Fibroblast of the conjunctiva (primary cell): Measurements from ENCODE around the gene GATA6.

ENCODE experiments used
- DNase-seq: peaks from one replicate; pipeline ENCODE4 v3.0.0-alpha.2; 2010; ENCODE audit warnings: low read depth

GATA6 gene

DNA sequence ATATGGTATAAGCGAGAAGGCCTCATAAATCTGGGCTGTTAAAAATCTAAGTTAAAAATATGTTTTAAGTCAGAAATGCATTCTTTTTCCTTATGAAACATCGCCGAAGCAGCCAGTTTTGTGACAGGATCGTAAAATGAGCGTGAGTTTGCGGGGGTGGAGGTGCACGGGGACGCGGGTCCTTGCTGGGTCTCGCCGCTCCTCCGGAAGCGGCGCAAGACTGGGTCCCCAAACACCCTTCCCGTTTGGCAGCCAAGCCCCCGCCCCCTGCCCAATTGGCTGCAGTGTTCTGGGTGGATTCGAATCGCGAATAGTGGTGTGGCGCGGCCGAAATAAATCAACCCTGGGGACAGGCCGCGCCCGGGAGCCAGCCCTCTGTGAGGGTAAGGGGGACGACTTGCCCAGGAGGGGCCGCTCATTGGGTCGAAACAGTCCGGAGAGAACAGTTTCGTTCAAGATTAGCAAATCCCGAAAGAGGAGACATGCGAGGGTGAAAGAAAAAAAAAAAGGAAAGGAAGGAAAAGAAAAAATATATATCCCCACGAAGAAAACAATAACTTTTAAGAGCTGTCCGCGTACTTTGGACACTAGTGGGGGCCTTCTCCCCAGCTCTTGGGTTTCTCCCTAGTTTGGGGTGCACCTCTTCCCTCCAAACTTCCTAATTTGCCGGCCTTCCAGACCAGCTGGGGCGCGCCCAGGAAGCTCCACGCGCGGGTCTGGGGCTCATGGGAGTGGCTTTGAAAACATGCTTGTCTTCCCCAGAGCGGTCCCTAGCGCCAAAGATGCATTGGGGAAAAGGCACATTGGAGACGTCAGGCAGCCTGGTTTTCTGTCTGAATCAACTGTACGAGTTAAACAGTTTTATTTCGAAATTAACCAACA is 3.1 kb upstream of the GATA6 start:
- DNase-seq: no peak

DNA sequence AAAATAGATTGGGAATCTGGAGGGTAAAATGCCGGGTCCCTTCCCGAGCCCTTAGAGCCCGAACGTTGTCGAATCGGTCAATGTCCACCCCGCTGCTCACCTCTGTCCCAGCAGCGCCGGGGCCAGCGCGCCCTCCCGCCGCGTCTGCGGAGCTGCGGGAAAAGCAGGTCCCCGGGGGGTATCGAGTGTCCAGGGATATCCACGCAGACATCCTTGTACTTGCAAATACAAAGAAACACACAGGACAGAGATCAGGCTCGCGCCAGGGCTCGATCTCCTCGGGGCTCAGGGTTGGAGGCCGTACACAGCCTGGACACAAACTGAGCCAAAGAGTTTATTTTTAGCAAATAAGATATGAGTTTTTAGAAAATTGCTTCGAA is 2.3 kb upstream of the GATA6 start:
- no peak for DNase-seq

DNA sequence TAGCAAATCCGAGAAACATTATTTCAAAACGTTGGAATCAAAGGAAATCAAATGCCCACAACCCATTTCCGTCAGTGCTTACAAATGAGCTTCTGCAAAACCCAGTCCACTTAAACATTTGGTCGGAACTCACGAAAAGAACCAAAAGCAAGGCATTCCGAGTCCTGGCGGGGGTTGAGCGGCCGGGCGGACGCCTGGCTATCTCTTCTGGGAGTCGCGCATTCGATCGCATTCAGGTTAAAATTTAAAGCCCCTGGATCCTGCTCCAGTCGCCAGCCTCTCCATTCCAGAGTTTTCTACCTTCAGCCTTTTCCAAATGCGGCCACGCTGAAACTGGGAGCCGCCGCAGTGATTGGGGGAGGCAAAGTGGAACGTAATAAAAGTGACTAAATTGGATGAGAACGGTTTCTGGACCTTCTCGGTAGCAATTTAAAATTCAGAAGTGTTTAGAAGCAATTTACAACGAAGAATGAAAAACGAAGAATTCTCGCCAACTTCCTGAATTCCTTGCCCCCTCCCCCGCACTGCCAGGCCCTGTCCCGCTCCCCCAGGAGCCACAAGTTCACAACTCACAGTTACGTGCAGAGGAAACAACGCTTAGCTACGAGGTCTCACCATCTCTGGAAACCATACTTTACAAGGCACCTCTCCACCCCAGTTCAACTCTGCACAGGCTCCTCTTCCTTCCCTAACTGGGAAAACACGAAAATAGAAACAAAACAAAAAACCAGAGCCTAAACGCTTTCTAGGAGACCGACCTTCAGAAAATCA is 1.7 kb upstream of the GATA6 start:
- no peak for DNase-seq

GRCh38 chr18:22168360-22168921 is 948 bp upstream of the GATA6 start:
- no peak for DNase-seq

DNA sequence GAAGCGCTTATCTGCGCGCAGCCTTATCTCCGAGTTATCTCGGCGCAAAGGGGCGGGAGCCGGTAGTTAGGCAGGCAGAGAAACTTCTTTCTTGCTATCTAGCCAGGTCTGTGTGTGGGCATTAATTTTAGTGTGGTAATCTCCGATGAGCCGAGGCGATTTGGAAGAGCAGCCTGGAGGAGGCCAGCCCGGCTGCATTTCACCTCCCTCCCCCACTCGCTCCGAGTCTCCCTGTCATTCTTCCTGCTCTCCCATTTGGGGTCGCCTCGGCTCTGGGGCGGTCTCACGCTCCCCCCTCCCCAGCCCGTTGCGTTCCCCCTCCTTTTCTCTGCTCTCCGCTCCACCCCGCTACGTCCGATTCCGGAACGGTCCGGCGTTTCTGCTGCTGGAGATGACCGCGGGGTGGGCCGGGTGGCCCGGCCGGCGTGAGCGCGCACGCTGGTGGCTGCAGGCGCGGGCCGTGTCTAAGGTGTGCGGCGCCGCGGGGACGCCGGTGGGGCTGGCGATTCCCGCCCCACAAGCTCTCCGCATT is 566 bp downstream of the GATA6 start:
- no peak for DNase-seq

DNA sequence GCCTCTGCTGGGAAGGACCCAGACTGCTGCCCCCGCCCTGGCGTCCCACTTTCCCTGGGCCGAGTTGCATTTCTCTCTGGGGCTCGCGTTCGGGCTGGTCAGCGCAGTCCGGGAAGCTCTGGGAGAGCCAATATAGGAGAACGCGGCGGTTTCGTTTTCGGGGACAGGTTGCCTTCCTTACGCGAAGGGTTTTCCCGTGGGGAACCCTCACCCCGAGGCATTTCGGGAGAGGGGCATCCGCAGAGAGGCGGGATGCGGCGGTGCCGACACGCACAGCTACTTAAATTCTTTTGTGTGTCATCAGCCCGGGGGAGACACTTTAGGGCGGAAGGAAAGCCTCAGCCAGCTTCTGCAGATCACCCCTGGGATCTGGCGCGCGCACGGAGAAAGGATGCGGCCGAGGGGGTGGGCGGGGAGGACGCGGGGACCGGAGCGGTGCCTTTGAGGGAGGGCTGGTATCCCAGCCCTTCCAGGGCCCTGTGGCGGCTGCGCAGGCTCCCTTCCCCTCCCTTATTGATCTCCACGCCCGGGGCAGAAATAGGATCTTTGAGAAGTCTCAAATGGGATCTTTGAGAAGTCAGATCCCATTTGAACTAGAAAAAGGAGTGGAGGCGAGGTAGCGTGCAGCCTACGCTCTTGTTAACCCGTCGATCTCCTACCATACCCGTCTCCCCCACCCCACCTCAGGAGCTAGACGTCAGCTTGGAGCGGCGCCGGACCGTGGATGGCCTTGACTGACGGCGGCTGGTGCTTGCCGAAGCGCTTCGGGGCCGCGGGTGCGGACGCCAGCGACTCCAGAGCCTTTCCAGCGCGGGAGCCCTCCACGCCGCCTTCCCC is 1.2 kb downstream of the GATA6 start:
- DNase-seq: no peak

GRCh38 chr18:22171258-22172119 is 2.1 kb downstream of the GATA6 start:
- DNase-seq: no peak

GRCh38 chr18:22172120-22172582 is 2.8 kb downstream of the GATA6 start:
- DNase-seq: no peak

GRCh38 chr18:22172594-22173049 is 3.2 kb downstream of the GATA6 start:
- DNase-seq: no peak

DNA sequence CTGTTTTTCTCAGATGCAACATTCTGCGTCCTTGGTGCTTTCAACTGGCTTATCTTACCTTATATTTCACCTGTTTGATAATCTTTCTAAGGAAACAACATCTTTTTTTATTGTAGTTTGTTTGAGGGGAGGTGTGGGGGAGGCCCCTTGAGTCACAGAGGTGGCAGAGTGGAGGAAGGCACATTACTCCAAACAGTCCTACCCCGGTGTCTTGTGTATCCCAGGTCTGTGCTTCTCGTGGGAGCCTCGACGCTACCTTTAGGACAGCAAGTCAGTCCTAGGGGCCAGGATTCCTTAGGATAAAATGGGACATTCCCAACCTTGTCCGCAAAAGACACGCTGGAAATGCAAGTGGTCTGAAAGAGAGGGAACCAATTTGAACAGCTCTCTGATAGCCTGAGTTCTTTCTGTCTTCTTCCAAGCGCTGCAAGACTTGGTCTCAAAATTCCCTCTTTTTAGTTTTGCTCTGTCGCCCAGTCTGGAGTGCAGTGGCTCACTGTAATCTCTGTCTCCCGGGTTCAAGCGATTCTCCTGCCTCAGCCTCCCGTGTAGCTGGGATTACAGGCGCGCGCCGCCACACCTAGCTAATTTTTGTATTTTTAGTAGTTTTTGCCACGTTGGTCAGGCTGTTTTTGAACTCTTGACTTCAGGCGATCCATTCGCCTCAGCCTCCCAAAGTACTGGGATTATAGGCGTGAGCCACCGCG is 4.0 kb downstream of the GATA6 start:
- no peak for DNase-seq

- DNase-seq: no peak
Measured at GRCh38 chr18:22173928-22174301, 4.5 kb downstream of the GATA6 start.

DNA sequence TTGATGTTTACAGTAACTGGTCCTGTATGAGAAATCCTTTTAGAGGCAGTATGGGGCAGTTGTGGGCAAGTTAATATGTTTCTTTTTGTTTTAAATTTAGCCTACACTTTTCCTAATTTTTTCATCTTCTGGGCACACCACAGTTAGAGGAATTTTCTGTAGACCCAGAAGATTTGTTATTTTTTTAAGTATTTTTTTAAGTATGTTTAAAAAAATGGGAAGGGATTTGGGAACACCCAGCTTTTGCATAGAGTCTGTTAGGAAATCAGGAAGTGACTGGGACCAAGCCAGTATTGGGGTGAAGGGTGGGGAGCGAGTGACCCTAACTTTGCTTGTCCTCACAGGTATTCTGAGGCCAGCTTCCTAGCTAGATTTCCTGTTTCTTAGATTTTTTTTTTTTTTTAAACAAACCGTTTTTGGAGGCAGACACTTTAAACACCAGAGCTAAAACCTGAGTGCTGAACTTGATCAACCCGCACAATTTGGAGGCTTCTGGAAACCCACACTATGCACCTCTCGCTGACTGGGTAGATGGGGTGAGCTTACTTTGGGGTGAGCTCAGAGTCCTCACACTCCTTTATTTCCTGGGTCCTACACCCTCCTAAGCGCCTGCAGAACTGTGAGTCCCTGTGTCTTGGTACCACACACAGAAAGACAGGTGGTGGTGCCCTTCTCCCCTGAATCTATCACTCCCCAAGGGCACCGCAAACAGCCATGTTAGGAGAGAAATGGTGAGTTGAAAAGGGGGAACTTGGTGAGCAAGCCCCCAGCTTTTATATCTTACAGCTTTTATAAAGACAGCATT is 5.2 kb downstream of the GATA6 start:
- DNase-seq: no peak

DNA sequence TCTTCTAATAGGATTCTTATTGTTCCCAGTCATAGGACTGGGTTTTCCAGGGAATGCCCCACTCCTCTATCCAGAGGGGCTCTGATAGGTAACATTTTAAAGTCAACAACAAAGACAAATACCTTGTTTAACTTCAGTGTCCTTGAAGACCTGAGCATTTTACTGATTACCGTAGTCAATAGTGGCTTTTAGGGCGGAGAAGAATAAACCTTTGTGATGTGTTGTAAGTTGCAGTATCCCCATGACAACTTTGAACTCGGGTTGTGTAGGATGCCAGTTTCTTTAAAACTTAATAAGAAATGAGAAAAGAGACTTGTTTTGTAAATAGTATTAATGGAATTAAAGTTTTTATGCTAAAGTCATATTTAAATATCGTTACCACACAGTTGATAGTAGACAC is 6.0 kb downstream of the GATA6 start:
- DNase-seq: no peak

GRCh38 chr18:22176420-22177326 is 7.3 kb downstream of the GATA6 start:
- no peak for DNase-seq

- no peak for DNase-seq
Measured at GRCh38 chr18:22177327-22177871, 8.0 kb downstream of the GATA6 start.

- no peak for DNase-seq
Measured at GRCh38 chr18:22179174-22179573, 9.8 kb downstream of the GATA6 start.

DNA sequence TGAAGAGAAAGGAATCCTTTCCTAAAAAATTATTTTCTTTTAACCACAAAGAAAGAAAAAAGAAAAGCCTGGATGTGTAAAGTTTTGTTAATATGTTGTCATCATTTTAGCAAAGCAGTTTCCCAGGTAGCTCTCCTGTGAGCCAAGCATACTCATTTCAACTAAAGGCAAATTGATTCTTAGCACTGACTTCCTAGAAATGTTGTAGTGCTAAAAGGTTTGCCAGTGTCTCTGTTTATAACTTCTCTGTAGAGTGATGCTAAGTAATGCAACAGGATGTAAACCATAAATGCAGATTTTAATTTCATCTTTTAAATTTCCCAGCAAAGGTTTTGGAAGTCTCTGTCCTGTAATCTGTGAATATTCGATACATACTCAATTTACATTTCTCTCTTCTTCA is 10.2 kb downstream of the GATA6 start:
- DNase-seq: no peak

DNA sequence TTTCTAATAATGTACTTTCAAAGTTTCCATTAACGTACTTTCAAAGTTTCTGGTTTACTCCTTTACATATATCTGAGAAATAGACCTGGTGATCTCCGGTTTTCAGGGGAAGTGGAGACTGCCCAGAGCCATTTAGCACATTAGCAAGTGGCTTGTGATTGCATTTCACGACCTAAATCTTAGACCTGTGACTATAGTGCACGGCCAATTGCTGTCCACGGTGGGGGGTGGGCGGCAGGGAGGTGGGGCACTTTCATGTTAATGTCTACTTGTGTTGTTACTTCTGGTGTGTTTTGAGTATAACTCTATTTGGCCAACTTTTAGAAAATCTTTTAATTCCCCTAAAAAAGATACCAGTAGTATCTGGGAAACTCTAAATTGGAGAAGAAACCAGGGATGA is 11.3 kb downstream of the GATA6 start:
- no peak for DNase-seq
